Neural cell (in vitro differentiated cells): ENCODE data around the gene EDA. TPM values are rescaled to one million over a fixed set of nuclear protein-coding genes. Genes with fewer than 3 reads are reported as not detected.

ENCODE experiments used
- H2AFZ ChIP-seq: fragments of 200-600, 300-800 bp; sonication (generic), shearing (Covaris generic); 2 replicates; pipeline ENCODE4 v1.6.0; 2014; ENCODE audit warnings: low read depth, mild to moderate bottlenecking, antibody characterized with exemption, low read length, moderate library complexity
- H3F3A ChIP-seq: fragments of 200-600 bp; shearing (Covaris generic); 2 replicates; pipeline ENCODE4 v1.6.1; 2016; ENCODE audit warnings: mild to moderate bottlenecking, moderate library complexity, mixed read lengths, antibody characterized with exemption, low read length; ENCODE audit not compliant: insufficient read depth, poor library complexity, severe bottlenecking
- H3K27ac ChIP-seq: fragments of 200-600, 300-800 bp; sonication (generic), shearing (Covaris generic); 2 replicates; pipeline ENCODE4 v1.5.1; 2014; ENCODE audit warnings: mild to moderate bottlenecking, low read length, moderate library complexity
- H3K27me3 ChIP-seq: fragments of 300-800, 200-600 bp; sonication (generic), shearing (Covaris generic); 2 replicates; pipeline ENCODE4 v1.6.0; 2014; ENCODE audit warnings: mild to moderate bottlenecking, low read depth, low read length, moderate library complexity; ENCODE audit not compliant: insufficient read depth
- H3K36me3 ChIP-seq: fragments of 300-800, 200-600 bp; sonication (generic), shearing (Covaris generic); 2 replicates; pipeline ENCODE4 v1.5.1; 2014; ENCODE audit warnings: mild to moderate bottlenecking, antibody characterized with exemption, low read length, moderate library complexity; ENCODE audit not compliant: insufficient read depth
- H3K4me2 ChIP-seq: fragments of 300-800, 200-600 bp; sonication (generic), shearing (Covaris generic); 2 replicates; pipeline ENCODE4 v1.6.0; 2014; ENCODE audit warnings: mild to moderate bottlenecking, low read length
- H3K4me3 ChIP-seq: fragments of 300-800, 200-600 bp; sonication (generic), shearing (Covaris generic); 2 replicates; pipeline ENCODE4 v1.5.1; 2014; ENCODE audit warnings: mild to moderate bottlenecking, low read length, moderate library complexity
- H3K79me2 ChIP-seq: fragments of 200-600 bp; shearing (Covaris generic); replicated peaks from 2 replicates; pipeline ENCODE4 v1.6.0; 2014; ENCODE audit warnings: mild to moderate bottlenecking, low read length, moderate library complexity; ENCODE audit not compliant: insufficient read depth
- H3K9ac ChIP-seq: fragments of 300-800, 200-600 bp; sonication (generic), shearing (Covaris generic); 2 replicates; pipeline ENCODE4 v1.6.1; 2016; ENCODE audit warnings: mild to moderate bottlenecking, low read length, mixed read lengths
- H3K9me2 ChIP-seq: fragments of 200-600 bp; shearing (Covaris generic); 2 replicates; pipeline ENCODE4 v1.6.1; 2016; ENCODE audit warnings: mild to moderate bottlenecking, low read length, mixed read lengths; ENCODE audit not compliant: insufficient read depth
- H3K9me3 ChIP-seq: fragments of 200-600, 300-800 bp; sonication (generic), shearing (Covaris generic); 2 replicates; pipeline ENCODE4 v1.6.1; 2016; ENCODE audit warnings: mild to moderate bottlenecking, mixed run types, low read length, moderate library complexity, mixed read lengths
- H4K20me1 ChIP-seq: fragments of 200-600 bp; shearing (Covaris generic); 2 replicates; pipeline ENCODE4 v1.6.1; 2016; ENCODE audit warnings: mild to moderate bottlenecking, mixed run types; ENCODE audit not compliant: insufficient read depth
- CTCF ChIP-seq: fragments of 450-650 bp; IDR thresholded peaks from 2 replicates; pipeline ENCODE4 v1.5.1; 2014; ENCODE audit warnings: antibody characterized with exemption, mild to moderate bottlenecking, moderate library complexity; ENCODE audit not compliant: poor library complexity, severe bottlenecking
- EP300 ChIP-seq: fragments of 450-650 bp; conservative IDR thresholded peaks from 2 replicates; pipeline ENCODE4 v1.6.1; 2014; ENCODE audit warnings: antibody characterized with exemption, mild to moderate bottlenecking, moderate library complexity; ENCODE audit not compliant: poor library complexity, severe bottlenecking
- EZH2 ChIP-seq: fragments of 200-600, 300-800 bp; shearing (Covaris generic), sonication (generic); IDR thresholded peaks from 2 replicates; pipeline ENCODE4 v1.6.1; 2014; ENCODE audit warnings: antibody characterized with exemption, low read length, borderline replicate concordance, mild to moderate bottlenecking; ENCODE audit not compliant: insufficient read depth, poor library complexity, severe bottlenecking
- MXI1 ChIP-seq: fragments of 450-650 bp; conservative IDR thresholded peaks from 2 replicates; pipeline ENCODE4 v1.6.1; 2014; ENCODE audit warnings: antibody characterized with exemption, mild to moderate bottlenecking; ENCODE audit not compliant: poor library complexity, severe bottlenecking
- POLR2AphosphoS5 ChIP-seq: IDR thresholded peaks from 2 replicates; pipeline ENCODE4 v1.6.1; 2012
- RAD21 ChIP-seq: fragments of 450-650 bp; conservative IDR thresholded peaks from 2 replicates; pipeline ENCODE4 v1.6.1; 2014; ENCODE audit warnings: antibody characterized with exemption, mild to moderate bottlenecking, moderate library complexity
- REST ChIP-seq: IDR thresholded peaks from 2 replicates; pipeline ENCODE4 v1.6.1; 2012; ENCODE audit warnings: borderline replicate concordance
- SMC3 ChIP-seq: fragments of 450-650 bp; conservative IDR thresholded peaks from 2 replicates; pipeline ENCODE4 v1.6.1; 2014; ENCODE audit warnings: antibody characterized with exemption, mild to moderate bottlenecking, moderate library complexity; ENCODE audit not compliant: poor library complexity
- TAF1 ChIP-seq: IDR thresholded peaks from 2 replicates; pipeline ENCODE4 v1.6.1; 2012; ENCODE audit warnings: low read depth
- polyA plus RNA-seq: library from polyadenylated mRNA; depleted of rRNA; stranded (reverse); fragments of >200 nt; gene quantifications from 2 replicates; pipeline ENCODE4 v1.2.3, GENCODE V29; 2014

Gene EDA
- polyA plus RNA-seq, 1 donor from 2014 or later = 1.1 TPM

- H3K4me3 ChIP-seq = no peak overlapping the region
- H3K79me2 ChIP-seq = no peaks in the 10 kb centered on the region
- no peaks in the 10 kb centered on the region for H3K27me3 ChIP-seq
- no peaks in the 10 kb centered on the region for H3F3A ChIP-seq
- no peak overlapping the region for H2AFZ ChIP-seq
- no peaks in the 10 kb centered on the region for H3K9me3 ChIP-seq
- H3K27ac ChIP-seq = no peak overlapping the region
- no peak overlapping the region for H3K4me2 ChIP-seq
- H3K36me3 ChIP-seq = no peaks in the 10 kb centered on the region
- no peak overlapping the region for H3K9ac ChIP-seq
- no peaks in the 10 kb centered on the region for H4K20me1 ChIP-seq
- H3K9me2 ChIP-seq = no peaks in the 10 kb centered on the region
- TF ChIP-seq EP300 (no peak), POLR2AphosphoS5 (no peak), REST (no peak), CTCF (no peak), TAF1 (no peak), MXI1 (no peak), RAD21 (no peak), EZH2 (no peak), SMC3 (no peak)
Observed at GRCh38 chrX:70062961-70063550, 447.1 kb downstream of the EDA start.

GRCh38 chrX:70066646-70067045 is 450.7 kb downstream of the EDA start:
- H3K4me2 ChIP-seq = no peak overlapping the region
- H2AFZ ChIP-seq = no peak overlapping the region
- H3K9ac ChIP-seq = no peak overlapping the region
- H3K9me3 ChIP-seq = no peaks in the 10 kb centered on the region
- no peaks in the 10 kb centered on the region for H3K36me3 ChIP-seq
- H3K9me2 ChIP-seq = no peaks in the 10 kb centered on the region
- H3K27ac ChIP-seq = no peak overlapping the region
- no peaks in the 10 kb centered on the region for H3F3A ChIP-seq
- H3K27me3 ChIP-seq = no peaks in the 10 kb centered on the region
- TF ChIP-seq MXI1 (no peak), EZH2 (no peak), TAF1 (no peak), RAD21 (no peak), POLR2AphosphoS5 (no peak), REST (no peak), SMC3 (no peak), CTCF (no peak), EP300 (no peak)
- no peaks in the 10 kb centered on the region for H3K79me2 ChIP-seq
- H3K4me3 ChIP-seq = no peak overlapping the region
- no peaks in the 10 kb centered on the region for H4K20me1 ChIP-seq
